Coronary artery (tissue), 2 donors: ENCODE data around the gene ACTR1B.
"Not testable (repeated sequence)": the region's sequence is repeated elsewhere in the genome, so short reads cannot be mapped to it uniquely, and the experiment has no call there.

ENCODE experiments used
- DNase-seq: peaks from one replicate; pipeline ENCODE4 v3.0.0-alpha.2; 2017; ENCODE audit warnings: low spot score
- H3K27ac ChIP-seq, 2 donors: fragments of 200-600 bp; sonication (generic); one replicate each; pipeline ENCODE4 v1.5.1; 2016 to 2019
- H3K4me3 ChIP-seq: fragments of 200-600 bp; sonication (generic); 2 replicates; pipeline ENCODE4 v1.5.1; 2016; ENCODE audit warnings: mild to moderate bottlenecking, moderate library complexity
- CTCF ChIP-seq: fragments of 200-600 bp; sonication (generic); IDR thresholded peaks from one replicate; pipeline ENCODE4 v1.5.1; 2019; ENCODE audit warnings: antibody characterized with exemption

ACTR1B gene

GRCh38 chr2:97663962-97664635 is at the start of gene ACTR1B:
Gene ACTR1B, minus strand, starts transcription at chr2:97664044. Its CDS starts 154 bp downstream, at chr2:97663890.
- peak; percentile 99 for DNase-seq
- peak; percentile 29 for TF ChIP-seq CTCF

GRCh38 chr2:97712693-97713295 is 49.0 kb upstream of the ACTR1B start:
- H3K4me3 ChIP-seq, result no peak overlapping the region
- no peak for DNase-seq
- H3K27ac ChIP-seq, result no peak overlapping the region
- no peak for TF ChIP-seq CTCF

More at GRCh38 chr2:97663962-97664635, at the start of gene ACTR1B:
- Histone ChIP-seq H3K4me3 (peak within 1 kb of the TSS; percentile 95), H3K27ac (peak within 1 kb of the TSS; percentile 96 to 99)

- H3K4me3 ChIP-seq, DNase-seq, H3K27ac ChIP-seq: not testable (repeated sequence)
Measured at GRCh38 chr2:97712175-97712574, 48.3 kb upstream of the ACTR1B start.

- no peak for TF ChIP-seq CTCF
- no peak for DNase-seq
- Histone ChIP-seq H3K4me3 (no peak overlapping the region), H3K27ac (no peak overlapping the region)
Measured at GRCh38 chr2:97711394-97711711, 47.5 kb upstream of the ACTR1B start.

- DNase-seq, result no peak
- TF ChIP-seq CTCF, result no peak
- Histone ChIP-seq H3K27ac (no peak overlapping the region), H3K4me3 (no peak overlapping the region)
Measured at GRCh38 chr2:97708608-97709007, 44.8 kb upstream of the ACTR1B start.

- no peak for TF ChIP-seq CTCF
- Histone ChIP-seq H3K27ac (no peak overlapping the region), H3K4me3 (no peak overlapping the region)
- no peak for DNase-seq
Measured at GRCh38 chr2:97708048-97708380, 44.2 kb upstream of the ACTR1B start.

GRCh38 chr2:97707362-97708047 is 43.7 kb upstream of the ACTR1B start:
- no peak overlapping the region for H3K4me3 ChIP-seq
- DNase-seq, result no peak
- no peak for TF ChIP-seq CTCF
- H3K27ac ChIP-seq, result no peak overlapping the region
